H1 (cell line): ENCODE results near the gene OLFM1. TPM values are rescaled to one million over a fixed set of nuclear protein-coding genes. Genes with fewer than 3 reads are reported as not detected.

Experiments used
- CTCF ChIA-PET: fragments of 300-600 bp; sonication (Branson Sonifier 250); formaldehyde crosslinking; loops from one replicate; lab custom pipeline; 2021; ENCODE audit not compliant: partially characterized antibody; lab: Charles Lee
- POLR2A ChIA-PET: fragments of 300-600 bp; sonication (Branson Sonifier 250); formaldehyde crosslinking; loops from one replicate; lab custom pipeline; 2021; ENCODE audit warnings: inconsistent platforms; ENCODE audit not compliant: partially characterized antibody; lab: Charles Lee
- DNase-seq, 2 experiments: peaks; one replicate each; pipeline versions ENCODE4 v3.0.0 to v3.0.0-alpha.2; 2010 to 2022; ENCODE audit warnings: low spot score in 2 of 2, low read depth in 1 of 2, mixed read lengths in 1 of 2
- FAIRE-seq: peaks from 2 replicates; lab custom pipeline; 2011; peaks lifted over from hg19 to GRCh38; lab: Jason Lieb, UNC
- H2AFZ ChIP-seq: 2 replicates; pipeline ENCODE4 v1.8.1; 2012; ENCODE audit warnings: low read length, inconsistent platforms
- H2AK5ac ChIP-seq: 2 replicates; pipeline ENCODE4 v1.6.1; 2013; ENCODE audit warnings: low read depth, low read length
- H2BK120ac ChIP-seq: replicated peaks from 2 replicates; pipeline ENCODE3; 2013; ENCODE audit warnings: low read depth, low read length, inconsistent platforms
- H2BK12ac ChIP-seq: 2 replicates; pipeline ENCODE4 v1.6.1; 2013; ENCODE audit warnings: low read depth, low read length
- H2BK15ac ChIP-seq: 2 replicates; pipeline ENCODE4 v1.6.1; 2013; ENCODE audit warnings: low read length
- H2BK20ac ChIP-seq: 2 replicates; pipeline ENCODE4 v1.6.1; 2013; ENCODE audit warnings: low read length
- H2BK5ac ChIP-seq: 2 replicates; pipeline ENCODE4 v1.6.1; 2013; ENCODE audit warnings: low read depth, low read length
- H3K14ac ChIP-seq: 2 replicates; pipeline ENCODE4 v1.6.1; 2013; ENCODE audit warnings: inconsistent platforms; ENCODE audit not compliant: insufficient read length
- H3K18ac ChIP-seq: 2 replicates; pipeline ENCODE4 v1.6.1; 2013; ENCODE audit warnings: low read length; ENCODE audit errors: extremely low read depth
- H3K23ac ChIP-seq: 2 replicates; pipeline ENCODE4 v1.6.1; 2013; ENCODE audit warnings: inconsistent platforms; ENCODE audit not compliant: insufficient read length
- H3K23me2 ChIP-seq: 2 replicates; pipeline ENCODE4 v1.6.1; 2013; ENCODE audit warnings: low read depth, low read length
- H3K27ac ChIP-seq: 2 replicates; pipeline ENCODE4 v1.6.1; 2011; ENCODE audit warnings: low read depth, low read length, inconsistent platforms
- H3K27me3 ChIP-seq, 4 experiments: replicated peaks in 1 of 4; 1 replicate in 1 of 4; 2 replicates in 3 of 4; pipeline versions ENCODE4 v1.6.1 to v1.8.1; 2011 to 2013; ENCODE audit warnings: low read length in 3 of 4, mild to moderate bottlenecking in 3 of 4, inconsistent platforms in 2 of 4, mixed read lengths in 2 of 4, moderate library complexity in 1 of 4; ENCODE audit not compliant: control insufficient read depth in 3 of 4, insufficient read depth in 3 of 4; ENCODE audit errors: extremely low read depth in 1 of 4
- H3K36me3 ChIP-seq, 4 experiments: 2 replicates each; pipeline versions ENCODE4 v1.6.1 to v1.8.1; 2011 to 2013; ENCODE audit warnings: mild to moderate bottlenecking in 4 of 4, low read length in 3 of 4, moderate library complexity in 2 of 4, control low read depth in 1 of 4, inconsistent platforms in 1 of 4; ENCODE audit not compliant: insufficient read depth in 4 of 4, control insufficient read depth in 2 of 4
- H3K4ac ChIP-seq: replicated peaks from 2 replicates; pipeline ENCODE3; 2013; ENCODE audit warnings: low read length, low read depth, mixed read lengths, inconsistent platforms; ENCODE audit not compliant: insufficient read length
- H3K4me1 ChIP-seq, 4 experiments: replicated peaks in 1 of 4; 1 replicate in 1 of 4; 2 replicates in 3 of 4; pipeline versions ENCODE4 v1.6.1 to v1.8.1; 2011 to 2013; ENCODE audit warnings: low read length in 3 of 4, inconsistent platforms in 2 of 4, mixed read lengths in 1 of 4; ENCODE audit not compliant: insufficient read depth in 4 of 4, control insufficient read depth in 3 of 4
- H3K4me2 ChIP-seq, 2 experiments: 2 replicates each; pipeline versions ENCODE4 v1.6.1 to v1.8.1; 2011 to 2013; ENCODE audit warnings: low read depth in 2 of 2, low read length in 2 of 2, control low read depth in 1 of 2, inconsistent platforms in 1 of 2, mild to moderate bottlenecking in 1 of 2; ENCODE audit not compliant: insufficient read depth in 1 of 2
- H3K4me3 ChIP-seq, 4 experiments: fragments of 200-600, 300-600 bp in 1 of 4; sonication (generic), shearing (Covaris generic), sonication (Bioruptor Twin) in 1 of 4; 2 replicates each; pipeline versions ENCODE4 v1.5.1 to v1.8.1; 2011 to 2016; ENCODE audit warnings: low read length in 4 of 4, low read depth in 3 of 4, control low read depth in 2 of 4, inconsistent platforms in 2 of 4, mild to moderate bottlenecking in 2 of 4, mixed read lengths in 1 of 4, moderate library complexity in 1 of 4; ENCODE audit not compliant: insufficient read depth in 2 of 4; ENCODE audit errors: extremely low read depth in 1 of 4
- H3K56ac ChIP-seq: replicated peaks from 2 replicates; pipeline ENCODE3; 2013; ENCODE audit warnings: low read depth, mild to moderate bottlenecking, mixed read lengths, low read length, inconsistent platforms; ENCODE audit not compliant: insufficient read length
- H3K79me1 ChIP-seq: 2 replicates; pipeline ENCODE4 v1.6.1; 2013; ENCODE audit warnings: low read depth, low read length, control low read depth
- H3K79me2 ChIP-seq, 2 experiments: 2 replicates each; pipeline versions ENCODE4 v1.6.1 to v1.8.1; 2012 to 2013; ENCODE audit warnings: low read length in 2 of 2, mild to moderate bottlenecking in 2 of 2, inconsistent platforms in 1 of 2; ENCODE audit not compliant: insufficient read depth in 2 of 2, control insufficient read depth in 1 of 2
- H3K9ac ChIP-seq, 4 experiments: replicated peaks in 1 of 4; 1 replicate in 1 of 4; 2 replicates in 3 of 4; pipeline versions ENCODE4 v1.6.1 to v1.8.1; 2011 to 2013; ENCODE audit warnings: low read depth in 3 of 4, low read length in 3 of 4, control low read depth in 2 of 4, mild to moderate bottlenecking in 2 of 4, moderate library complexity in 2 of 4, inconsistent platforms in 1 of 4; ENCODE audit errors: extremely low read depth in 1 of 4
- H3K9me3 ChIP-seq, 2 experiments: 2 replicates each; pipeline versions ENCODE4 v1.6.1 to v1.8.1; 2012 to 2013; ENCODE audit warnings: mild to moderate bottlenecking in 2 of 2, moderate library complexity in 2 of 2, control low read depth in 1 of 2, inconsistent platforms in 1 of 2, low read depth in 1 of 2, low read length in 1 of 2, mixed read lengths in 1 of 2; ENCODE audit not compliant: insufficient read depth in 2 of 2
- H4K20me1 ChIP-seq, 2 experiments: replicated peaks in 1 of 2; 2 replicates each; pipeline versions ENCODE3 to v1.8.1; 2011 to 2013; ENCODE audit warnings: inconsistent platforms in 2 of 2, low read length in 2 of 2, mild to moderate bottlenecking in 1 of 2; ENCODE audit not compliant: insufficient read depth in 2 of 2, control insufficient read depth in 1 of 2
- H4K5ac ChIP-seq: 2 replicates; pipeline ENCODE4 v1.6.1; 2013; ENCODE audit warnings: low read length, low read depth, mixed read lengths, inconsistent platforms; ENCODE audit not compliant: insufficient read length
- H4K8ac ChIP-seq: 2 replicates; pipeline ENCODE4 v1.8.0; 2013; ENCODE audit warnings: mild to moderate bottlenecking, moderate library complexity, low read length, inconsistent platforms; ENCODE audit not compliant: insufficient read depth; ENCODE audit errors: extremely low read depth
- H4K91ac ChIP-seq: replicated peaks from 2 replicates; pipeline ENCODE3; 2013; ENCODE audit warnings: low read length, mixed read lengths, inconsistent platforms; ENCODE audit not compliant: insufficient read length
- ATF2 ChIP-seq: IDR thresholded peaks from 2 replicates; pipeline ENCODE4 v1.6.1; 2012; ENCODE audit warnings: low read length, inconsistent platforms
- CHD1 ChIP-seq: IDR thresholded peaks from 2 replicates; pipeline ENCODE4 v1.6.1; 2012; ENCODE audit warnings: low read depth, low read length, improper control_type of control experiment
- KDM1A ChIP-seq: fragments of 200-600, 300-600 bp; sonication (generic); IDR thresholded peaks from 2 replicates; pipeline ENCODE4 v1.7.1; 2016; ENCODE audit warnings: mild to moderate bottlenecking, low read length, borderline replicate concordance
- KDM4A ChIP-seq: IDR thresholded peaks from one replicate; pipeline ENCODE4 v1.7.1; 2012; ENCODE audit warnings: low read depth, mild to moderate bottlenecking, moderate library complexity, low read length, inconsistent platforms; ENCODE audit not compliant: severe bottlenecking
- NANOG ChIP-seq: IDR thresholded peaks from 2 replicates; pipeline ENCODE4 v1.6.1; 2011; ENCODE audit warnings: low read length, low read depth, mild to moderate bottlenecking, inconsistent platforms; ENCODE audit not compliant: insufficient read depth, poor library complexity, severe bottlenecking
- WGBS, 2 experiments: shearing (Covaris generic) in 1 of 2; methylation state at CpG; one replicate each; pipeline versions ENCODE4 v1.1.6 to v1.1.7; 2013 to 2015; ENCODE audit warnings: low lambda C conversion rate in 2 of 2, mixed read lengths in 2 of 2, inconsistent platforms in 1 of 2, low coverage in 1 of 2, missing lambda C conversion rate in 1 of 2; ENCODE audit not compliant: insufficient replicate concordance in 2 of 2, insufficient coverage in 1 of 2, insufficient read length in 1 of 2; ENCODE audit errors: extremely low coverage in 1 of 2, missing lambda C conversion rate in 1 of 2; 5-methylcytosine and 5-hydroxymethylcytosine counted together
- polyA plus RNA-seq, 7 experiments: library from polyadenylated mRNA; depleted of rRNA in 3 of 7; stranded (reverse) in 5 of 7; unstranded in 2 of 7; fragments of >200 nt in 5 of 7; fragments of 200-250 nt in 2 of 7; gene quantifications; 1 replicate in 5 of 7; 2 replicates in 1 of 7; 4 replicates in 1 of 7; pipeline versions ENCODE4 v1.2.1 to v1.2.3, GENCODE V29; 2011 to 2013; ENCODE audit warnings: missing spikeins in 2 of 7, mixed read lengths in 2 of 7
- total RNA-seq: library from RNA; stranded (reverse); fragmentation: NEBNext Ultra II Directional; extraction: Animal tissue kit (Norgen Biotek cat#: 25700); gene quantifications from 2 replicates; pipeline ENCODE4 v1.2.1, GENCODE V29; 2021

OLFM1 gene
- total and polyA plus RNA-seq, 2 of the 8 experiments (the other 6 are each of a cell fraction or from before 2014, with no cell fraction given) = 53.0 to 53.4 TPM

- no peak overlapping the region for H3K56ac ChIP-seq
- no peak for TF ChIP-seq KDM1A
- no peak for TF ChIP-seq CHD1
- no peak for TF ChIP-seq NANOG
- no peak for TF ChIP-seq ATF2
- no peak for TF ChIP-seq KDM4A
- TF ChIP-seq, all 59 proteins: peak for 0
These were observed 15.6 kb downstream of the OLFM1 start for GRCh38 chr9:135103001-135103446.

More at GRCh38 chr9:135103001-135103446, 15.6 kb downstream of the OLFM1 start:
- no peak overlapping the region for H3K18ac ChIP-seq
- no peak overlapping the region for H4K91ac ChIP-seq
- no peak overlapping the region for H2BK15ac ChIP-seq
- H2AK5ac ChIP-seq = no peak overlapping the region
- no peak overlapping the region for H3K14ac ChIP-seq
- no peak overlapping the region for H2BK20ac ChIP-seq
- peaks cover 0 to 3% of the 10 kb centered on the region in 2 experiments for H4K20me1 ChIP-seq
- H2AFZ ChIP-seq = no peak overlapping the region
- H3K79me2 ChIP-seq = no peaks in the 10 kb centered on the region
- ChIA-PET CTCF (interaction anchor here (0.9 to 1.9 kb wide), 3 partner anchors 14 to 179 kb away, joined by 4 to 6 read pairs (median 5); no protein-coding TSS in a partner anchor), POLR2A (no interaction called here)
- peaks cover 0 to 3% (median 0%) of the 10 kb centered on the region in 4 experiments; a peak in 3 of 7 replicates for H3K4me1 ChIP-seq
- no peak overlapping the region for H3K27ac ChIP-seq
- H4K8ac ChIP-seq = no peak overlapping the region
- no peaks in the 10 kb centered on the region for H3K23me2 ChIP-seq
- no peak overlapping the region for H3K4me2 ChIP-seq
- H2BK120ac ChIP-seq = no peak overlapping the region
- H3K4me3 ChIP-seq = no peak overlapping the region
- no peak for DNase-seq
- no peaks in the 10 kb centered on the region for H3K9me3 ChIP-seq
- WGBS, 2 experiments = 97% methylated on average over 9 of the region's 9 CpGs; no CpG with 5 or more reads in 1 of the 2 experiments
- no peaks in the 10 kb centered on the region for H3K79me1 ChIP-seq
- no peak overlapping the region for H4K5ac ChIP-seq
- no peak overlapping the region for H3K4ac ChIP-seq
- no peak overlapping the region for H2BK12ac ChIP-seq
- H3K23ac ChIP-seq = no peak overlapping the region
- H3K9ac ChIP-seq = no peak overlapping the region
- peaks cover 0 to 14% (median 5%) of the 10 kb centered on the region in 4 experiments; a peak in 5 of 8 replicates for H3K36me3 ChIP-seq
- FAIRE-seq = no peak
- H2BK5ac ChIP-seq = no peak overlapping the region
- H3K27me3 ChIP-seq = no peaks in the 10 kb centered on the region
